ENCODE results near the gene EFCAB6.

DNA sequence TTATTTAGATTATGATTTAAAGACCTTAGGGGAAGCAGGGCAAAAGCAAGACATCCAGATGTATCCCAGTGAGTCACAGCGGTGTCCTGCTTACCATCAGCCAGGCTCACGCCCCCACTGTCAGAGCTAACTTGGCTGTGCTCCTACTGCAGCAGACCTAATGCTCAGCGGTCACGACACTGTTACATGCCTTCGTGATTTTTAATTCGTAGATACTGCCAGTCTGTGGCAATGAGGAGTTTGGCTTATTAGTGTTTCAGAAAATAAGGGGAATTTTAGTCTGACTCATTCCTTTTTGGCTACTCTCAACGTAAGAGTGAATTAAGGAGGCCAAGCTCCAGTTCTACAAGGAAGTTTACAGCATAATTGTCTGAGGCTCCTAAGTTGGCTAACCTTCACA, 22.7 kb downstream of the EFCAB6 start:
- TF ChIP-seq, protein P1, sequence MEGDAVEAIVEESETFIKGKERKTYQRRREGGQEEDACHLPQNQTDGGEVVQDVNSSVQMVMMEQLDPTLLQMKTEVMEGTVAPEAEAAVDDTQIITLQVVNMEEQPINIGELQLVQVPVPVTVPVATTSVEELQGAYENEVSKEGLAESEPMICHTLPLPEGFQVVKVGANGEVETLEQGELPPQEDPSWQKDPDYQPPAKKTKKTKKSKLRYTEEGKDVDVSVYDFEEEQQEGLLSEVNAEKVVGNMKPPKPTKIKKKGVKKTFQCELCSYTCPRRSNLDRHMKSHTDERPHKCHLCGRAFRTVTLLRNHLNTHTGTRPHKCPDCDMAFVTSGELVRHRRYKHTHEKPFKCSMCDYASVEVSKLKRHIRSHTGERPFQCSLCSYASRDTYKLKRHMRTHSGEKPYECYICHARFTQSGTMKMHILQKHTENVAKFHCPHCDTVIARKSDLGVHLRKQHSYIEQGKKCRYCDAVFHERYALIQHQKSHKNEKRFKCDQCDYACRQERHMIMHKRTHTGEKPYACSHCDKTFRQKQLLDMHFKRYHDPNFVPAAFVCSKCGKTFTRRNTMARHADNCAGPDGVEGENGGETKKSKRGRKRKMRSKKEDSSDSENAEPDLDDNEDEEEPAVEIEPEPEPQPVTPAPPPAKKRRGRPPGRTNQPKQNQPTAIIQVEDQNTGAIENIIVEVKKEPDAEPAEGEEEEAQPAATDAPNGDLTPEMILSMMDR (conservative IDR thresholded peaks at IDR 0.05; ENCODE audit: low read length): no peak
- no peak for TF ChIP-seq EZH2phosphoT487 (IDR thresholded peaks at IDR 0.05; ENCODE audit: borderline replicate concordance)
